GM19043 (cell line): ENCODE results near the gene PPP1R14B.
A peak's percentile ranks its signal among the peaks of the same experiment; 100 is the strongest.

Experiments
- ATAC-seq: cut with Tn5 transposase; IDR thresholded peaks from one replicate; pipeline ENCODE4 v1.9.1; 2021; ENCODE audit warnings: low read depth; ENCODE audit not compliant: unreplicated experiment

The PPP1R14B gene

GRCh38 chr11:64246871-64247728 is at the start of gene PPP1R14B:
Gene PPP1R14B, minus strand, starts transcription at chr11:64246943. Its CDS starts 270 bp downstream, at chr11:64246673.
- ATAC-seq = no peak

GRCh38 chr11:64296236-64296635 is 49.5 kb upstream of the PPP1R14B start:
- no peak for ATAC-seq

- ATAC-seq = no peak
Observed at GRCh38 chr11:64295760-64296159, 49.0 kb upstream of the PPP1R14B start.

- ATAC-seq = no peak
Observed at GRCh38 chr11:64294774-64295173, 48.0 kb upstream of the PPP1R14B start.

- no peak for ATAC-seq
Observed at GRCh38 chr11:64292460-64293254, 45.9 kb upstream of the PPP1R14B start.

- no peak for ATAC-seq
Observed at GRCh38 chr11:64291752-64292459, 45.2 kb upstream of the PPP1R14B start.

GRCh38 chr11:64291262-64291751 is 44.6 kb upstream of the PPP1R14B start, which contains the start of gene KCNK4:
Gene KCNK4, plus strand, starts transcription at chr11:64291302. Its CDS starts 1,717 bp downstream, at chr11:64293019.
- no peak for ATAC-seq

- ATAC-seq = no peak
Observed at GRCh38 chr11:64290352-64291261, 43.9 kb upstream of the PPP1R14B start.

- no peak for ATAC-seq
Observed at GRCh38 chr11:64289002-64289564, 42.3 kb upstream of the PPP1R14B start.

- no peak for ATAC-seq
Observed at GRCh38 chr11:64288353-64288750, 41.6 kb upstream of the PPP1R14B start.

- no peak for ATAC-seq
Observed at GRCh38 chr11:64287676-64288352, 41.1 kb upstream of the PPP1R14B start.

- ATAC-seq = no peak
Observed at GRCh38 chr11:64286801-64287159, 40.0 kb upstream of the PPP1R14B start.

GRCh38 chr11:64285885-64286800 is 39.4 kb upstream of the PPP1R14B start:
- ATAC-seq = no peak

GRCh38 chr11:64284962-64285884 is 38.5 kb upstream of the PPP1R14B start, which contains the start of gene GPR137:
Gene GPR137, plus strand, starts transcription at chr11:64285848. Its CDS starts 677 bp downstream, at chr11:64286525.
- ATAC-seq = peak; percentile 48

GRCh38 chr11:64284048-64284961 is 37.6 kb upstream of the PPP1R14B start, which contains the start of gene BAD:
Gene BAD, minus strand, starts transcription at chr11:64284665. Its CDS starts 297 bp downstream, at chr11:64284368.
- ATAC-seq = peak; percentile 84
